Activated CD8-positive, alpha-beta memory T cell treated with anti-CD3 and anti-CD28 coated beads for 36 hours (primary cell): ENCODE results near the gene ATXN2L. TPM values are rescaled to one million over a fixed set of nuclear protein-coding genes. Genes with fewer than 3 reads are reported as not detected.
"Not testable (repeated sequence)": the region's sequence is repeated elsewhere in the genome, so short reads cannot be mapped to it uniquely, and the experiment has no call there.

Experiments used
- CTCF ChIA-PET: fragments of 350-600 bp; sonication (Branson Sonifier 250); formaldehyde crosslinking; loops from one replicate; lab custom pipeline; 2021; ENCODE audit warnings: antibody characterized with exemption; lab: Charles Lee
- POLR2A ChIA-PET: fragments of 350-600 bp; sonication (Branson Sonifier 250); formaldehyde crosslinking; loops from one replicate; lab custom pipeline; 2021; ENCODE audit warnings: antibody characterized with exemption; lab: Charles Lee
- total RNA-seq, 2 experiments: library from RNA; stranded (reverse); gene quantifications; one replicate each; pipeline ENCODE4 v1.2.3, GENCODE V29; 2021

ATXN2L gene
- total RNA-seq, 2 experiments from 2014 or later, result 253 to 260 TPM

- ChIA-PET POLR2A (no interaction called here), CTCF (interaction anchor here (1.9 kb wide), 1 partner anchor 68 kb away, joined by 5 read pairs; no protein-coding TSS in a partner anchor)
Observed at GRCh38 chr16:28877655-28878000, 54.8 kb downstream of the ATXN2L start.

- ChIA-PET CTCF (interaction anchor here (1.5 to 1.9 kb wide), 3 partner anchors 13 to 109 kb away, joined by 3 to 7 read pairs (median 5); no protein-coding TSS in a partner anchor), POLR2A (interaction anchor here (1.1 kb wide), 1 partner anchor 14 kb away, joined by 3 read pairs; no protein-coding TSS in a partner anchor)
Observed at GRCh38 chr16:28878083-28878926, 55.5 kb downstream of the ATXN2L start, which contains the start of gene ATP2A1. Gene ATP2A1 (plus strand): TSS chr16:28878488. CDS start chr16:28878672, 184 bp downstream.

GRCh38 chr16:28879261-28879840 lies 56.6 kb downstream of the ATXN2L start:
- ChIA-PET POLR2A (interaction anchor here (0.8 to 1.4 kb wide), 4 partner anchors 15 to 67 kb away, joined by 3 to 6 read pairs (median 4); no protein-coding TSS in a partner anchor), CTCF (interaction anchor here (0.6 to 1.9 kb wide), 4 partner anchors 14 to 107 kb away, joined by 3 to 7 read pairs (median 4); no protein-coding TSS in a partner anchor)

- POLR2A ChIA-PET, result interaction anchor here (0.5 to 1.4 kb wide), 7 partner anchors 15 to 194 kb away, joined by 3 to 7 read pairs (median 3); no protein-coding TSS in a partner anchor
Observed at GRCh38 chr16:28879841-28880588, 57.2 kb downstream of the ATXN2L start.

GRCh38 chr16:28880589-28880915 lies 57.8 kb downstream of the ATXN2L start:
- ChIA-PET POLR2A (interaction anchor here (0.5 to 1.4 kb wide), 4 partner anchors 18 to 194 kb away, joined by 3 to 7 read pairs (median 4); no protein-coding TSS in a partner anchor), CTCF (interaction anchor here (0.6 kb wide), 1 partner anchor 900 kb away, joined by 3 read pairs; no protein-coding TSS in a partner anchor)

More at GRCh38 chr16:28879841-28880588, 57.2 kb downstream of the ATXN2L start:
- CTCF ChIA-PET, result interaction anchor here (0.6 kb wide), 1 partner anchor 900 kb away, joined by 3 read pairs; no protein-coding TSS in a partner anchor

GRCh38 chr16:28880955-28881354 lies 58.2 kb downstream of the ATXN2L start:
- ChIA-PET CTCF (interaction anchor here (0.6 kb wide), 1 partner anchor 901 kb away, joined by 3 read pairs; no protein-coding TSS in a partner anchor), POLR2A (interaction anchor here (0.7 kb wide), 1 partner anchor 19 kb away, joined by 3 read pairs; no protein-coding TSS in a partner anchor)

GRCh38 chr16:28881565-28881964 lies 58.8 kb downstream of the ATXN2L start:
- CTCF ChIA-PET, POLR2A ChIA-PET: not testable (repeated sequence)

GRCh38 chr16:28882551-28883160 lies 59.9 kb downstream of the ATXN2L start:
- ChIA-PET POLR2A (no interaction called here), CTCF (no interaction called here)

GRCh38 chr16:28883221-28883996 lies 60.6 kb downstream of the ATXN2L start:
- POLR2A ChIA-PET, result interaction anchor here (1.0 kb wide), 1 partner anchor 36 kb away, joined by 3 read pairs; no protein-coding TSS in a partner anchor
- CTCF ChIA-PET, result interaction anchor here (1.0 kb wide), 1 partner anchor 62 kb away, joined by 3 read pairs; no protein-coding TSS in a partner anchor

GRCh38 chr16:28884045-28884444 lies 61.2 kb downstream of the ATXN2L start:
- CTCF ChIA-PET, result interaction anchor here (1.0 kb wide), 1 partner anchor 61 kb away, joined by 3 read pairs; no protein-coding TSS in a partner anchor
- POLR2A ChIA-PET, result interaction anchor here (1.0 kb wide), 1 partner anchor 35 kb away, joined by 3 read pairs; no protein-coding TSS in a partner anchor

Other genes with a start within 250 kb of the ATXN2L start
- under 1 TPM; 0.23 to 0.36 TPM for gene SULT1A2, start 225.9 kb upstream of the ATXN2L start, total RNA-seq
- gene SULT1A1, start 213.0 kb upstream of the ATXN2L start, total RNA-seq, result 10 to 100 TPM in 1 of 2 experiments, 1 to 10 TPM in 1; 8.7 to 10.0 TPM
- 1 to 10 TPM in 1 of 2 experiments, under 1 TPM in 1; 0.90 to 1.1 TPM for gene NPIPB8, start 184.9 kb upstream of the ATXN2L start, total RNA-seq
- gene EIF3C, start 111.5 kb upstream of the ATXN2L start, total RNA-seq, result 100 to 1,000 TPM; 793 to 795 TPM
- 1 to 10 TPM in 1 of 2 experiments, under 1 TPM in 1; 0.67 to 2.3 TPM for gene NPIPB9, start 71.2 kb upstream of the ATXN2L start, total RNA-seq
- gene TUFM, start 23.3 kb downstream of the ATXN2L start, total RNA-seq, result 100 to 1,000 TPM; 364 TPM
- 10 to 100 TPM; 39.4 to 46.2 TPM for gene SH2B1, start 40.8 kb downstream of the ATXN2L start, total RNA-seq
- 1 to 10 TPM; 1.2 to 1.7 TPM for gene ATP2A1, start 55.5 kb downstream of the ATXN2L start, total RNA-seq
- 10 to 100 TPM; 15.4 to 17.0 TPM for gene RABEP2, start 102.2 kb downstream of the ATXN2L start, total RNA-seq
- gene CD19, start 109.0 kb downstream of the ATXN2L start, total RNA-seq, result under 1 TPM in 1 of 2 experiments, not detected in 1; 0.34 TPM
- gene NFATC2IP, start 127.9 kb downstream of the ATXN2L start, total RNA-seq, result 10 to 100 TPM; 79.8 to 85.0 TPM
- 10 to 100 TPM; 28.5 to 29.0 TPM for gene SPNS1, start 151.8 kb downstream of the ATXN2L start, total RNA-seq
- gene LAT, start 162.1 kb downstream of the ATXN2L start, total RNA-seq, result 100 to 1,000 TPM; 175 to 177 TPM